ENCODE data around the gene RGS13.

The RGS13 gene

DNA sequence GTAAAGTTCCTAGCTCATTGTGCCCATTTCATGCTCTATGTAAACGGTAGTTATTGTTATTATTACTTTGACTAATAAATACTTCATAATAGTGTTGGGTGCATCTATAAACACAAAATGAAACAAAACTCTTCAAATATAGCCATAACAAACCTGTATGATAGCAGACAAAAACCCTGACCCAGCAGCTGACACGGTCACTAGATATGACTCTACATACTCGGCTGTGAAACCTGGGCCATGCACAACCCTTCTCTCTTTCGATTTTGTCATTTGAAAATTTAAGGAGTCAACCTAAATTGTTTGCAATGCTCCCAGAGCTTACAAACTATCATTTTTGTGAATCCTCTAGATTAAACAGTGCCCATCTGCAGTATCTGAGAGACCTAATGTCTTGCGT lies 8.0 kb upstream of the RGS13 start:
- no peak for DNase-seq

GRCh38 chr1:192628396-192629057 lies 7.4 kb upstream of the RGS13 start:
- no peak for DNase-seq

DNA sequence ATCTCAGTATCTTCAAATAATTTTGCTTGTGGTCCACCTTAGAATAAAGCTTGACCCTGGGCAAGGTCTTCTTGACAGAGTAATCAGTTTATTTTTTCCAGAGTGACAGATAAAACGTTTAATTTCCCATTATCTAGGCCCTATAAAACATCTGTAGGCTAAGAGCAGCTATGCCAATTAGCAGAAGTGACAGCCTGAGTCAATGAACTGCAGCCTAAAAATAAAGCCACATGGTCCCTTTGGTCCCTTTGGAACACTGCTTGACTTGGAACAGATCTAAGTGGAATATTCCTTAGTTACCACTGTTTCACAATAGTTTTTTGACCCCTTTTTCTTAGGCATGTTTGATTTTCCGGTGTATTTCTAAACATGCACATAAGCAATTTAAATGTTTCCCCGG lies 6.3 kb upstream of the RGS13 start:
- DNase-seq: no peak

DNA sequence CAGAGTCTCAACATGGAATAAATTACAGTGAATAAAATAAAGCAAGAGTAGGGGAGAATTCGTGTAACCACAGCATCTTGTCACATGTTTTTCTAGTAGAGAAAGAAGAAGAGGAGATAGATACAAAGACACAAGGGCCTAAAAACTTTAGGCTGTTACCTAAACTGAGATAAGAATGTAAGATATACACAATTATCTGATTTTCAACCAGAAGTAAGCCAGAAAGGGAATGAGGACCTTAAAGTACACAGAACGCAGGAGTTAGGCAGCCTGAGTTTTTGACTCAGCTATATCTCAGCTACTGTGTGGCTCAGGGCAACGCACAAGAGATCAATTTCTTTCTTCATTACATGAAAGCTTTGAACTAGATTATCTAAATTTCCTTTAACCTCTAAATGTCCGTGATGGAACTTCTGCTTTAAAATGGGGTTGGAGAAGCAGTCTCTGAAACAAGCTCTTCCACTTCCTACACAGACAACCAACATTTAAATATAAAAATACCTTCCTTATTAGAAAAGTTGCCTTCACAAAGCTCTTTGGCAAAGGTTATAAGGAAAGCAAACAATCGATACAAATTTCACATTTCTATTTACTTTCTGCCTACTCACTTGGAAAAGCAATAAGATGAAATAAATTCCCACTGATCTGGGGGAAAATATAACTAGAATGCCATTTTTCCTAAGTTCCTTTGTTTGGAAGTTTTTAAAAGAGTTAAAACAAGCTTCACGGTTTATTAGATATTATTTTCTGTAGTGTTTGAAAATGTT lies 5.2 kb upstream of the RGS13 start:
- DNase-seq: no peak

- no peak for DNase-seq
These were observed 4.2 kb upstream of the RGS13 start for GRCh38 chr1:192631749-192632148.

DNA sequence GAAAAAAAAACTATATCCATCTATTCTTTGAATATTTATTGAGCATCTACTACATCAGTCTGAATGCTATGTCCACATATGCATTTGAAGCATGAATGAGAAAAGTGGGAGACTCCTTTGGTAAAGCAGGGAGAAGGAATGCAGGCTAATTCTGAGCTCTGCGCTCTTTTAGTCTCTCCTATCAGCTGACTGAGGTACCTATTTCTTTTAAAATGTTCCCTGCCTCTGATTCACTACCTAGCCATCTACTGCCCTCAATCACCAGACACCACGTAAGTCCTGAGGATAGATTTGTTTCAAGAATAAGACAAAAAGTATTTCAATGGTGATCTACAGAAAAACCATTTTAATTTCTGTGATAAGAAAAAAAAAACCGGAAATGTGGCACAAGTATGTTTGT lies 3.8 kb upstream of the RGS13 start:
- DNase-seq: no peak

DNA sequence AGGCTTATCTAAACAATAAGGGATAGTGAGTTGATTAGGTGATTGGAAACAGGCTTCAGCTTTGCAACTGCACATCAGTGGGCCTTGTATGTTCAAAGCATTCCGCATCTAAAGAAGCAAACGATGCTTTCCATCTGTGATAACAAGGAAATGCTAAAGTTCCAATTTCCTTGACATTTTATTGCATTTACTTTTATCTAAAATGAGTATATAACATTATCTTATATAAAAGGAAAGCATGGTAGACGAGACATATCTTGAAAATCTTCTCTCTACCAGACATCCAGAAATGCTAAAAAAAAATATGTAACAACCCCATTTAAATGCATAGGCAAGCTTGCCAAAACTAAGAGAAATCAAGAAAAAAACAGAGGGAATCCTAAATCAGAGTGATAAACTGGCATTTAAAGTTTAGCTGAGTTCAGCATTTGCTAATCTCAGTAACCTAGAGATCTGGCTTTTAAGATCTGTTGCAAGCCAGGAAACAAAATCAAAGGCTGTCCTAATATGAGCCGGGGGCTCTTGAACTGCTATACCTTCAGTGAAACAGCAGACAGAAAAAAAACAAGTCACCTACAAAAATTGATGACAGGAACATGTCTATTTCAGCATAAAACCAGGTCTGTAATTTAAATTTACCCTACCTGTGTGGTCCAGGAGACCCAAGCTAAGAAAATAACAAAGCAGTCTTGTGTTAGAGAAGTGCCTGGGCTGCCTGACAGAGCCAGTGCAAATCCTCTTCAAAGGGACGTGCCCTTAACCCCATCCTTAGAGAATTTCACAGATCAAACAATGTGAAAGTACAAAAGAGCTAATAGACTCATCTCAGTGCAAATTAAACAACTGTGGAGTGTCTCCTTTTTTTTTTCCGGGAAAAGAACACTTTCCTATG lies 3.1 kb upstream of the RGS13 start:
- DNase-seq: no peak

- DNase-seq: no peak
These were observed 2.3 kb upstream of the RGS13 start for GRCh38 chr1:192633533-192634253.

GRCh38 chr1:192635041-192635440 lies 906 bp upstream of the RGS13 start:
- no peak for DNase-seq

- DNase-seq: no peak
These were observed 3.8 kb downstream of the RGS13 start for GRCh38 chr1:192639607-192640368.

GRCh38 chr1:192652159-192652558 lies 16.2 kb downstream of the RGS13 start:
- DNase-seq: no peak

DNA sequence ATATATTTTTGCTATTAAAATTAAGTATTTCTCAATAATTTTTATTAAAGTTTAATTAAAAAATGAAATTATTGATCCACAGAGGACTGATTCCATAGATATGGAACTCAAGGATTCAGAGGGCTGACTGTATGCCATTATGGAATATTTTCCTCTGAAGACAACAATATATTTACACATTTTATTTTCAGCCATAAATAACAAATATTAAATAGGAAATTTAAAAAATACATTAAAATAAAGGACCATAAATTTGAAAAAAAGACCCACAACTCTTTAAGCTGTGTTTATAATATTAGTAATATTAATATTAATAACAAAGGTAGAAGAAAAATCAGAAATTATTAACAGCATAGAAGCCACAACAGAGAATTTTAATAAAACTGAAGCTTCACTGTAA lies 18.2 kb downstream of the RGS13 start:
- DNase-seq: no peak

DNA sequence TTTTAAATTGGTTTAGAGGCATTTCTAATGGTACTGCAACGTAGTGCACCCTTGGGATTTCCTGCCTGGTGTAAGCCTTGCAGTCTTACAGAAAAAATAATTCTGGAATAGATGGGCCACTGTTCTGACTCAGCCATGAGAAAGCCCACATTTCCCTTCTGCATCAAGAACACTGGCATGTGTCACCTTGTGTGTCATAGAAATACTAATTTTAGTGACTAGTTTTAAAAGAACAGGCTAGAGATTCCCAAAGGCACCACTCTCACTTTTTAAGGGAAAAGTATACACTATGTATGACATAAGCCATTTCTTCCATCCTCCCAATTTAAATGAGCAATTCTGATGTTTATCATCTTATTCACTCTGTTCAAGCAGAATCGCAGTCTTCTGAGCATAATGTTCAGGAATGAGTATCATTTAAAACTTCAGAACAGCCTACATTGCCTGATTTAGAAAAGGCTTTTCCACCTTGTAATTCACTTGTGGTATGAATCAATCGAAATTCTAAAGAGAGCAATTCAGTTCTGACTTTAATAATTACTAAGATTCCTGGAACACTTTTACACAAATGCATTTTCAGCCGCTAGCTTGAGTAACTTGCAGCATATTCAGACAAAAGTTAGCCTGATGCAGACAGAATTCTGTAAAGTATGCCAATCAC lies 18.8 kb downstream of the RGS13 start:
- DNase-seq: no peak

GRCh38 chr1:192657760-192658159 lies 21.8 kb downstream of the RGS13 start:
- DNase-seq: no peak

DNA sequence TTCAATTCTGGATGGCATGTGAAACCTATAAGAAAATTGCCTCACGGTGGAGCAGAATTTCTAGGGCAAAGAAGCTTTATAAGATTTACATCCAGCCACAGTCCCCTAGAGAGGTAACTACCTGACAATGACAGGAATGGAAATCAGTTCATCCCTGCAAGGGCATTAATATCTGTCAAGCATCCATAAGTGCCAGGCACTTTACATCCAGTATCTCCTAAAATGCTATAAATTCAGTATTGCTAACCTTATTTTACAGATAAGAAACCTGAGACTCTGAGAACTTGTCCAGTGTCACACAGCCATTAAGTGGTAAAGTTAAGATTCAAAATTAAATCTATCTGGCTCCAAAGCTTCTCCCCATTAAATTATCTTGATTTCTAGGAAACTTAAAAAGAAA lies 22.3 kb downstream of the RGS13 start:
- DNase-seq: no peak

- no peak for DNase-seq
These were observed 24.7 kb downstream of the RGS13 start for GRCh38 chr1:192660613-192661012.

DNA sequence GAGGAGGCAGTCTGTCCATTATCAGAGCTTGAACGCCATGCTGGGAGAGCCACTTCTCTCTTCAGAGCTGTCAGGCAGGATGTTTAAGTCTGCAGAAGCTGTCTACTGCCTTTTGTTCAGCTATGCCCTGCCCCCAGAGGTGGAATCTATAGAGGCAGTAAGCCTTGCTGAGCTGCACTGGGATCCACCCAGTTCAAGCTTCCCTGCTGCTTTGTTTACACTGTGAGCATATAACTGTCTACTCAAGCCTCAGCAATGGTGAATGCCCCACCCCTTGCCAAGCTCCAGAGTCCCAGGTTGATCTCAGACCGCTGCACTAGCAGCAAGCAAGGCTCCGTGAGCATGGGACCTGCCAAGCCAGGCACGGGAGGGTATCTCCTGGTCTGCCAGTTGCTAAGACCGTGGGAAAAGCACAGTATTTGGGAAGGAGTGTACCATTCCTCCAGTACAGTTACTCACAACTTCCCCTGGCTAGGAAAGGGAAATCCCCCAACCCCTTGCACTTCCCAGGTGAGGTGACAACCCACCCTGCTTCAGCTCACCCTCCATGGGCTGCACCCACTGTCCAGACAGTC lies 32.5 kb downstream of the RGS13 start:
- no peak for DNase-seq

- DNase-seq: no peak
These were observed 33.2 kb downstream of the RGS13 start for GRCh38 chr1:192669174-192669573.

DNA sequence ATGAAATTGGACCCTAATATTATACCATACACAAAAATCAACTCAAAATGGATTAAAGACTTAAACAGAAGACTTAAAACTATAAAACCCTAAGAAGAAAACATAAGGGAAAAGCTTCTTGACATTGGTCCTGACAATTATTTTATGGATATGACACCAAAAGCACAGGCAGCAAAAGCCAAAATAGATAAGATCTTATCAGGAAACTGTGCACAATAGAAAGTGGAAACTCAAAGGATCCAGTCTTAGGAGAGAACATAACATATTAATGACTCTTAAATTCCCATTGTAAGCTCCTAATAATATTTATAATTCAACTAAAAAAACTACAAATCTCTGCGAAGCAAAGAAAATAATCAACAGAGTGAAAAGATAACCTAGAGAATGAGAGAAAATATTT lies 39.8 kb downstream of the RGS13 start:
- no peak for DNase-seq

DNA sequence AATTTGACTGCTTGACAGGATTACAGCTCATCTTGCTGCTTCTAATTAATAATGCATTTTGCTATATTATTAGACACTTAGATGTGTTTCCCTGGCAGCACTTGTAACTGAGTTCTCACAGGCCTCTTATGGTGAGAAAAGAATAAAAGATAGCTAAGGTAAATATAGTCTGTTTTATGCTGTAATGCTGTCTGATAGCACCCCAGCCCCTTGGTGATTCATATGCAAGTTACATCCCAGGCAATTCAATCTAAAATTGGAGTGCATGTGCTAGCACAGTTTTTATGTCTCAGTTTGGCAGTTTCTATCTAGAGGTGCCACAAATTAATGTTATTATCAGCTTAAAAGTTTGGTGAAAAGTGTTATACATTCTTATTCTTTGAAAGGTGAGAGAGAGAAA lies 42.2 kb downstream of the RGS13 start:
- no peak for DNase-seq

GRCh38 chr1:192682335-192682734 lies 46.4 kb downstream of the RGS13 start:
- no peak for DNase-seq

All from activated CD4-positive, CD25-positive, alpha-beta regulatory T cell (primary cell).